GM12878 (cell line): ENCODE data around the gene CYSRT1. TPM values are rescaled to one million over a fixed set of nuclear protein-coding genes. Genes with fewer than 3 reads are reported as not detected.

Experiments used
- ATF7 ChIP-seq: fragments of 450-650 bp; IDR thresholded peaks from 2 replicates; pipeline ENCODE4 v1.6.1; 2016; ENCODE audit warnings: low read depth, mild to moderate bottlenecking
- EP300 ChIP-seq, 2 experiments: fragments of 150-350 bp in 1 of 2; IDR thresholded peaks; 2 replicates each; pipeline ENCODE4 v1.6.1; 2011 to 2012; ENCODE audit warnings: low read depth in 2 of 2, low read length in 2 of 2, borderline replicate concordance in 1 of 2, improper control_type of control experiment in 1 of 2, inconsistent platforms in 1 of 2; ENCODE audit not compliant: control insufficient read depth in 1 of 2
- GABPA ChIP-seq: IDR thresholded peaks from 2 replicates; pipeline ENCODE4 v1.6.1; 2014; ENCODE audit warnings: antibody characterized with exemption, low read depth, mild to moderate bottlenecking, inconsistent platforms
- HCFC1 ChIP-seq: fragments of 150-350 bp; IDR thresholded peaks from 2 replicates; pipeline ENCODE4 v1.6.1; 2014; ENCODE audit warnings: low read length
- HDAC6 ChIP-seq: fragments of 200-600 bp; sonication (generic); IDR thresholded peaks from one replicate; pipeline ENCODE4 v1.8.0; 2017; ENCODE audit warnings: antibody characterized with exemption; ENCODE audit not compliant: unreplicated experiment
- LARP7 ChIP-seq: fragments of 450-650 bp; IDR thresholded peaks from 2 replicates; pipeline ENCODE4 v1.6.1; 2017; ENCODE audit warnings: mild to moderate bottlenecking
- MXI1 ChIP-seq: fragments of 150-350 bp; IDR thresholded peaks from 2 replicates; pipeline ENCODE4 v1.6.1; 2011; ENCODE audit warnings: low read depth, mild to moderate bottlenecking, inconsistent platforms, low read length, improper control_type of control experiment
- POLR2AphosphoS5 ChIP-seq: IDR thresholded peaks from 2 replicates; pipeline ENCODE4 v1.6.1; 2011; ENCODE audit warnings: mild to moderate bottlenecking, low read length, inconsistent platforms
- SP1 ChIP-seq: IDR thresholded peaks from one replicate; pipeline ENCODE4 v1.6.1; 2011; ENCODE audit warnings: low read depth, low read length
- YY1 ChIP-seq: IDR thresholded peaks from 2 replicates; pipeline ENCODE4 v1.6.1; 2011; ENCODE audit warnings: low read depth, mild to moderate bottlenecking, low read length
- ZZZ3 ChIP-seq: IDR thresholded peaks from 2 replicates; pipeline ENCODE4 v1.6.1; 2011; ENCODE audit warnings: low read depth; ENCODE audit not compliant: control insufficient read depth, insufficient read length
- polyA plus RNA-seq, 11 experiments: library from polyadenylated mRNA; depleted of rRNA in 4 of 11; unstranded in 6 of 11; stranded (reverse) in 5 of 11; fragments of >200 nt; fragmentation: Nextera tagmentation in 4 of 11; fragmentation: Illumina TruSeq in 1 of 11; extraction: Ambion mirVana in 4 of 11; extraction: Trizol in 1 of 11; gene quantifications; 1 replicate in 1 of 11; 2 replicates in 10 of 11; pipeline versions ENCODE4 v1.2.1 to v1.2.3, GENCODE V29; 2011 to 2016; ENCODE audit warnings: inconsistent platforms in 2 of 11, missing spikeins in 2 of 11, low read depth in 1 of 11
- total RNA-seq, 4 experiments: library from RNA; depleted of rRNA in 3 of 4; stranded (reverse); fragments of >200 nt in 3 of 4; fragmentation: Illumina TruSeq in 1 of 4; extraction: Trizol in 1 of 4; gene quantifications; 2 replicates each; pipeline versions ENCODE4 v1.2.1 to v1.2.3, GENCODE V29; 2013 to 2021
- TF ChIP-seq, protein P1 (sequence below): IDR thresholded peaks from 2 replicates; pipeline ENCODE4 v1.6.1; 2012; ENCODE audit warnings: low read depth, low read length, improper control_type of control experiment
- TF ChIP-seq, protein P2 (sequence below): fragments of 450-650 bp; IDR thresholded peaks from 2 replicates; pipeline ENCODE4 v1.6.1; 2017; ENCODE audit warnings: mild to moderate bottlenecking, low read depth, inconsistent platforms; ENCODE audit not compliant: poor library complexity, severe bottlenecking
- TF ChIP-seq, protein P3 (sequence below): fragments of 450-650 bp; formaldehyde crosslinking; IDR thresholded peaks from 2 replicates; pipeline ENCODE4 v1.4.0; 2022; ENCODE audit warnings: mild to moderate bottlenecking, moderate library complexity
- TF ChIP-seq, protein P4 (sequence below): fragments of 450-650 bp; IDR thresholded peaks from 2 replicates; pipeline ENCODE4 v1.6.1; 2017; ENCODE audit warnings: antibody characterized with exemption, mild to moderate bottlenecking, moderate library complexity
- TF ChIP-seq, protein P5 (sequence below): fragments of 450-650 bp; IDR thresholded peaks from 2 replicates; pipeline ENCODE4 v1.6.1; 2017; ENCODE audit warnings: borderline replicate concordance

CYSRT1 gene
- total and polyA plus RNA-seq, 10 of the 15 experiments (the other 5 are each of a cell fraction or from before 2014, with no cell fraction given): 0.24 to 3.6 (median 0.97) TPM; not detected in 1

DNA sequence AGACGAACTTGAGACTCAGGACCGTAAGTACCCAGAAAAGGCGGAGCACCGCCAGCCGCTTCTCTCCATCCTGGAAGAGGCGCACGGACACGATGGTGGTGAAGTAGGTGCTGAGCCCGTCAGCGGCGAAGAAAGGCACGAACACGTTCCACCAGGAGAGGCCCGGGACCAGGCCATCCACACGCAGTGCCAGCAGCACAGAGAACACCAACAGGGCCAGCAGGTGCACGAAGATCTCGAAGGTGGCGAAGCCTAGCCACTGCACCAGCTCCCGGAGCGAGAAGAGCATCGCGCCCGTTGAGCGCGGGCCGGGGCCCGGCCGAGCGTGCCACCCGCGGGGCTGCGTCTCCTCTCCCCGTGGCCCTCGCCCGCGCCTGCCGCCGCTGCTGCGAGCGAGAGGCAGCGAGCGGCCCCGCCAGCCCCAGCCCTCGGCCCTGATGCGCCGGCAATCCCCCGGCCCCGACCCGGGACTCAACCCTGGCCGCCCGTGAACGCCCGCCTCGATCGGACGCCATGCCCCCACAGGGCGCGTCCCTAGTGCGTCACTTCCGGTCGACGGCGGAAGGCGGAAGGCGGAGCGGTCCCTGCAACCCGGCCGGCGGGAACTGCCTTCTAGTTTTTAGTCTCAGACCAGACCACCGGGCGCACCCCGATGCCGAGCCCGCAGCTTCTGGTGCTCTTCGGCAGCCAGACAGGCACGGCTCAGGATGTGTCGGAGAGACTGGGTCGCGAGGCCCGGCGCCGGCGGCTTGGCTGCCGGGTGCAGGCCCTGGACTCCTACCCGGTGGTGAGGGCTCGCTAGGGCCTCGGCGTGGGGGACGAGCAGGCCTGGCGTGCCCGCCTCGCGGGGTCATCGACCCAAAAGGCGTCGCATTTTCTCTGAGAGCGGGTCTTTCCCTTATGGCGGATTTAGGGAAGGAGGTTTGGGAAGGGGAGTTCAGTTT lies 19.6 kb upstream of the CYSRT1 start, which contains the start of the genes NDOR1 and TMEM203 (continued):
- TF ChIP-seq, protein P1, sequence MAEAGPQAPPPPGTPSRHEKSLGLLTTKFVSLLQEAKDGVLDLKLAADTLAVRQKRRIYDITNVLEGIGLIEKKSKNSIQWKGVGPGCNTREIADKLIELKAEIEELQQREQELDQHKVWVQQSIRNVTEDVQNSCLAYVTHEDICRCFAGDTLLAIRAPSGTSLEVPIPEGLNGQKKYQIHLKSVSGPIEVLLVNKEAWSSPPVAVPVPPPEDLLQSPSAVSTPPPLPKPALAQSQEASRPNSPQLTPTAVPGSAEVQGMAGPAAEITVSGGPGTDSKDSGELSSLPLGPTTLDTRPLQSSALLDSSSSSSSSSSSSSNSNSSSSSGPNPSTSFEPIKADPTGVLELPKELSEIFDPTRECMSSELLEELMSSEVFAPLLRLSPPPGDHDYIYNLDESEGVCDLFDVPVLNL: peak; percentile 88
- TF ChIP-seq, protein P2, sequence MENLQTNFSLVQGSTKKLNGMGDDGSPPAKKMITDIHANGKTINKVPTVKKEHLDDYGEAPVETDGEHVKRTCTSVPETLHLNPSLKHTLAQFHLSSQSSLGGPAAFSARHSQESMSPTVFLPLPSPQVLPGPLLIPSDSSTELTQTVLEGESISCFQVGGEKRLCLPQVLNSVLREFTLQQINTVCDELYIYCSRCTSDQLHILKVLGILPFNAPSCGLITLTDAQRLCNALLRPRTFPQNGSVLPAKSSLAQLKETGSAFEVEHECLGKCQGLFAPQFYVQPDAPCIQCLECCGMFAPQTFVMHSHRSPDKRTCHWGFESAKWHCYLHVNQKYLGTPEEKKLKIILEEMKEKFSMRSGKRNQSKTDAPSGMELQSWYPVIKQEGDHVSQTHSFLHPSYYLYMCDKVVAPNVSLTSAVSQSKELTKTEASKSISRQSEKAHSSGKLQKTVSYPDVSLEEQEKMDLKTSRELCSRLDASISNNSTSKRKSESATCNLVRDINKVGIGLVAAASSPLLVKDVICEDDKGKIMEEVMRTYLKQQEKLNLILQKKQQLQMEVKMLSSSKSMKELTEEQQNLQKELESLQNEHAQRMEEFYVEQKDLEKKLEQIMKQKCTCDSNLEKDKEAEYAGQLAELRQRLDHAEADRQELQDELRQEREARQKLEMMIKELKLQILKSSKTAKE: no peak
- TF ChIP-seq MXI1: peak; percentile 89
- peak; percentile 84; the same call in 1 of the 2 replicates for TF ChIP-seq POLR2AphosphoS5
- no peak for TF ChIP-seq ZZZ3
- peak; percentile 82 for TF ChIP-seq HCFC1
- TF ChIP-seq, protein P3, sequence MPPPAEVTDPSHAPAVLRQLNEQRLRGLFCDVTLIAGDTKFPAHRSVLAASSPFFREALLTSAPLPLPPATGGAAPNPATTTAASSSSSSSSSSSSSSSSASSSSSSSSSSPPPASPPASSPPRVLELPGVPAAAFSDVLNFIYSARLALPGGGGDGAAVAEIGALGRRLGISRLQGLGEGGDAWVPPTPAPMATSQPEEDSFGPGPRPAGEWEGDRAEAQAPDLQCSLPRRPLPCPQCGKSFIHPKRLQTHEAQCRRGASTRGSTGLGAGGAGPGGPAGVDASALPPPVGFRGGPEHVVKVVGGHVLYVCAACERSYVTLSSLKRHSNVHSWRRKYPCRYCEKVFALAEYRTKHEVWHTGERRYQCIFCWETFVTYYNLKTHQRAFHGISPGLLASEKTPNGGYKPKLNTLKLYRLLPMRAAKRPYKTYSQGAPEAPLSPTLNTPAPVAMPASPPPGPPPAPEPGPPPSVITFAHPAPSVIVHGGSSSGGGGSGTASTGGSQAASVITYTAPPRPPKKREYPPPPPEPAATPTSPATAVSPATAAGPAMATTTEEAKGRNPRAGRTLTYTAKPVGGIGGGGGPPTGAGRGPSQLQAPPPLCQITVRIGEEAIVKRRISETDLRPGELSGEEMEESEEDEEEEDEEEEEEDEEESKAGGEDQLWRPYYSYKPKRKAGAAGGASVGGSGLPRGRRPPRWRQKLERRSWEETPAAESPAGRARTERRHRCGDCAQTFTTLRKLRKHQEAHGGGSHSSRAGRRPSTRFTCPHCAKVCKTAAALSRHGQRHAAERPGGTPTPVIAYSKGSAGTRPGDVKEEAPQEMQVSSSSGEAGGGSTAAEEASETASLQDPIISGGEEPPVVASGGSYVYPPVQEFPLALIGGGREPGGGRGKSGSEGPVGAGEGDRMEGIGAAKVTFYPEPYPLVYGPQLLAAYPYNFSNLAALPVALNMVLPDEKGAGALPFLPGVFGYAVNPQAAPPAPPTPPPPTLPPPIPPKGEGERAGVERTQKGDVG (CRISPR knock-in tag): no peak
- peak; percentile 96 for TF ChIP-seq LARP7
- no peak for TF ChIP-seq EP300 (IDR thresholded peaks at IDR 0.05; ENCODE audit: borderline replicate concordance in 1 of 2, control insufficient read depth in 1 of 2, low read depth in 2 of 2, low read length in 2 of 2)
- peak; percentile 77 for TF ChIP-seq HDAC6
- peak; percentile 97 for TF ChIP-seq YY1
- peak; percentile 96 for TF ChIP-seq GABPA
- no peak for TF ChIP-seq ATF7
- TF ChIP-seq, protein P4, sequence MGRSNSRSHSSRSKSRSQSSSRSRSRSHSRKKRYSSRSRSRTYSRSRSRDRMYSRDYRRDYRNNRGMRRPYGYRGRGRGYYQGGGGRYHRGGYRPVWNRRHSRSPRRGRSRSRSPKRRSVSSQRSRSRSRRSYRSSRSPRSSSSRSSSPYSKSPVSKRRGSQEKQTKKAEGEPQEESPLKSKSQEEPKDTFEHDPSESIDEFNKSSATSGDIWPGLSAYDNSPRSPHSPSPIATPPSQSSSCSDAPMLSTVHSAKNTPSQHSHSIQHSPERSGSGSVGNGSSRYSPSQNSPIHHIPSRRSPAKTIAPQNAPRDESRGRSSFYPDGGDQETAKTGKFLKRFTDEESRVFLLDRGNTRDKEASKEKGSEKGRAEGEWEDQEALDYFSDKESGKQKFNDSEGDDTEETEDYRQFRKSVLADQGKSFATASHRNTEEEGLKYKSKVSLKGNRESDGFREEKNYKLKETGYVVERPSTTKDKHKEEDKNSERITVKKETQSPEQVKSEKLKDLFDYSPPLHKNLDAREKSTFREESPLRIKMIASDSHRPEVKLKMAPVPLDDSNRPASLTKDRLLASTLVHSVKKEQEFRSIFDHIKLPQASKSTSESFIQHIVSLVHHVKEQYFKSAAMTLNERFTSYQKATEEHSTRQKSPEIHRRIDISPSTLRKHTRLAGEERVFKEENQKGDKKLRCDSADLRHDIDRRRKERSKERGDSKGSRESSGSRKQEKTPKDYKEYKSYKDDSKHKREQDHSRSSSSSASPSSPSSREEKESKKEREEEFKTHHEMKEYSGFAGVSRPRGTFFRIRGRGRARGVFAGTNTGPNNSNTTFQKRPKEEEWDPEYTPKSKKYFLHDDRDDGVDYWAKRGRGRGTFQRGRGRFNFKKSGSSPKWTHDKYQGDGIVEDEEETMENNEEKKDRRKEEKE: no peak
- TF ChIP-seq, protein P5, sequence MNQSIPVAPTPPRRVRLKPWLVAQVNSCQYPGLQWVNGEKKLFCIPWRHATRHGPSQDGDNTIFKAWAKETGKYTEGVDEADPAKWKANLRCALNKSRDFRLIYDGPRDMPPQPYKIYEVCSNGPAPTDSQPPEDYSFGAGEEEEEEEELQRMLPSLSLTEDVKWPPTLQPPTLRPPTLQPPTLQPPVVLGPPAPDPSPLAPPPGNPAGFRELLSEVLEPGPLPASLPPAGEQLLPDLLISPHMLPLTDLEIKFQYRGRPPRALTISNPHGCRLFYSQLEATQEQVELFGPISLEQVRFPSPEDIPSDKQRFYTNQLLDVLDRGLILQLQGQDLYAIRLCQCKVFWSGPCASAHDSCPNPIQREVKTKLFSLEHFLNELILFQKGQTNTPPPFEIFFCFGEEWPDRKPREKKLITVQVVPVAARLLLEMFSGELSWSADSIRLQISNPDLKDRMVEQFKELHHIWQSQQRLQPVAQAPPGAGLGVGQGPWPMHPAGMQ: no peak
- TF ChIP-seq SP1: peak; percentile 56
